ENCODE data around the gene TIMP3.
A peak's percentile ranks its signal among the peaks of the same experiment; 100 is the strongest.
"Not testable (repeated sequence)": the region's sequence is repeated elsewhere in the genome, so short reads cannot be mapped to it uniquely, and the experiment has no call there.

TIMP3 gene

DNA sequence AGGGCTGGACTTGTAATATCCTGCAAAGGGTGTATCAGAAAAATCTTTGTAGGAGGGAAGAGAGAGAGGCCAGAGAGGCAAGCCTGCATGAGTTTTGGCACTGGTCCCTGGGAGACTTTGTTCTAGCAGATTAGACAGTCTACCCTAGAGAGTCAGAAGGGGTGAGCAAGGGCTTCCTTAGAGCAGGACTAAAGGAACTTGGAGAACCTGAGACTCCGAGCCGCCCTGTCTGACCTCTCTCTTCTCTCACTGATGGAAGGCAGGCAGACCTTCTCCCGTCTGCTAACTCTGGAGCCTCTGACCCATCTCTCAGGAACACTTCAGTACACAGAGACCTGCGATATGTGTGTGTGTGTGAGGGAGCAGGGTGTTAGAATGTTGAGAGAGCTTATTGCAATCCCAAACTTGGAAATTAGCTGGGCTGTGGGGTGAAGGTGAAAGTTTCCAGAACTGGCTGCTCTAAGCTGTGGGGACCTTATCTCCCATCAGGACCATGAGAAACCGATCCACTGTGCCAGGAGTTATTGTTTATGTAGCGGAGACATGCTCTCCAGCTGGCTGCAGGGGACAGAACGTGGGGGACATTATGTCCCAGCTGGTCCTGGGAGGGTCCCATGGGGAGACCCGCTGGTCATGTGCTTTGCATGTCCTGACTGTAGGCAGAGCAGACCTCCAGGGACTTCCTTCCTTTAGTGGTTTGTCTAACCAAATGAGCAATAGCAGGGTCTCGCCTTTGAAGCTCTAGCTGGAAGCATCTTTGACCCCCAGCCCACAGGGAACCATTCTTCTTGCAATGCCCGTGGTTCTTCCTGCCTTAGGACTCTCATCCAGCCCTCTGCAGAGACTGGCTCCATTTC is 51.1 kb downstream of the TIMP3 start:
- DNase-seq = no peak

DNA sequence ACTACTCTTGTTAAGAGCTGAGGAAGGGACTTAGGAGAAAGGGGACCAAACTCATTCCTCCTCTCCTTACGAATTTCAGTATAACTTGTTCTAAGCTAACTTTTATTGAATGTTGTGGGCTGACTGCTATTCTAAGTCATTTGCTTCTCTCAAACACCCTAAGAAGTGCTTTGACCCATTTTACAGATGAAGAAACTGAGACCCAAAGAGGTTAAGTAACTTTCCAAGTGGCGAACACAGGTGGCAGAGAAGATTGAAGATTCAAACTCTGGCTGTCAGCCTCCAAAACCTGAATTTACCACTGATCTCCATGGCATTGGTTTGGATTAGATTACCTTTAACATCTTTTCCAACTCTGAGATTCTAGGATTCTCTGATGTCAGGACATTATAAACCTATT is 52.2 kb downstream of the TIMP3 start:
- no peak for DNase-seq

DNA sequence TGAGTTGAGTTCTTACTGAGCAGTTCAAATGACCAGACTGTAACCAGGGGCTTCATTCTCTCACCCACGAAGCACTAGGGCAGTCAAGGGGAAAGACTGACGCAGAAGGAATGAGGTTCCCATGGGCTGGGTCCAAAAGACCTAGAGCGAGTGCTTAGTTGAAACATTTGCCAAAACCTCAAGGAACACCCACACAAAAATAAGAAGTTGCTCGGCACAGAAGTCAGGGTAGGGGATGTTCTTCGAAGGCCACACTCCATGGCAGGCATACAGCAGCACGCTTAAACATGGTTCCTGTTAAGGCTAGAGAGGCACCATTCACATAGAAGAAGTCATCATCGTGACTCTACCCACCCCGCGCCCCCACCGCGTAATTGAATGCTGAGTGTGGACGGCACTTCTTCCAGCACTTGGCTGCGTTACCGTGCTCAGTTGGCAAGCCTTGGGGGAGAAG is 52.9 kb downstream of the TIMP3 start:
- DNase-seq = peak in 24 of 56 donors; percentile 7 to 82 (median 45)

DNA sequence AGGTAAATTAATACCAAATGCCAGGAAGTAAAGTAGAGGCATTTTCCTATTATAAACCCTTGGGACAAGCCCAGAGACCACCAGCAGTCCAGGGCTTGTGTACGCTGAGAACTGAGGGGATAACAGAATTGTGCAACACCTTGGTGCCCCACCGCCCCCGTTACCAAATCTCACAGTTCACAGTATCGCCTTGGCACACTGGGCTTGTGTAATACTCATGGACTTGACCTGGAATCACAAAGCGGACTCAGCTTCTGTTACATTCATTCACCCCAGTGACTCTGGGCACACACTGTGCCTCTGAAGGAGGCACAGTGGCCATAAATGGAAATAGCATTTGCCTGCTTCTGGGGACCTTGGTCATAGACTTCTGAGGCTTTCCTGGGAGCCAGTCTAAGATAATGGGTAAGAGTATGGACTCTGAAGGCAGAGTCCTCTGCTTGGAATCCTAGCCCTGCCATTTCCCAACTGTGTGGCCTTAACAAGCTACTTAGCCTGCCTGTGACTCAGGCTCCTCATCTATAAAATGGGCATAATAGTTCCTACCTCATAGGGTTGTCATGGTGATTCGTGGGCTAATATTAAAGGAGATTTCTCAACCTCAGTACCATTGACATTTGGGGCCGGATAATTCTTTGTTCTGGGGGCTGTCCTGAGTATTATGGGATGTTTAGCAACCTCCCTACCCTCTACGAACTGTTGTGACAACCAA is 53.7 kb downstream of the TIMP3 start:
- no peak for DNase-seq

DNA sequence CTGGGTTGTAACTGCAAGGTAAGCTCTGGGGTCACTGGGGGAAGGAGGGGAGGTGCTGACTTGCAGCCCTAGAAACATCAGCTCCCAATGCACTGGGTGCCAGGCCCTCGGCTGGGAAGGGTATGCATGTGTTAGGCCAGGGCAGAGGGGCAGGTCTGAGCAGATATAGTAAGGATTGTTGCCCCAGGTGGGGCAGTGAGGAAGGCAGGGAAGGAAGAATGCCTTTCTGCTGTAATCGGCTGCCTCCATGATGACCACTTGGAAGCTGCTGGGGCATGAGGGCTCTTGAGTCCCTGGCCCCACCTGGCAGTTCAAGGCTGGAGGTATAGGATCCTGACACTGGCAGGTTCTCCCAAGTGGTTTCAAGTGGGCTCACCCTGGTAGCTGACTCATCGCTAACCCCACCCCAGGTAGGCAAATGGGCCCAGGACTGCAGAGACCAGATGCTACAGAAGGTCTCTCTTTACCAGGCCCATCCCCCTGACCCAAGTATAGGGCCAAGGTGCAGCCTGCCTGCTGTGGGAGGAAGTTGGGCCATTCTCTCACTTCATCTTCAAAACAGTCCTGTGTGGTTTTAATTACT is 56.7 kb downstream of the TIMP3 start:
- no peak for DNase-seq

DNA sequence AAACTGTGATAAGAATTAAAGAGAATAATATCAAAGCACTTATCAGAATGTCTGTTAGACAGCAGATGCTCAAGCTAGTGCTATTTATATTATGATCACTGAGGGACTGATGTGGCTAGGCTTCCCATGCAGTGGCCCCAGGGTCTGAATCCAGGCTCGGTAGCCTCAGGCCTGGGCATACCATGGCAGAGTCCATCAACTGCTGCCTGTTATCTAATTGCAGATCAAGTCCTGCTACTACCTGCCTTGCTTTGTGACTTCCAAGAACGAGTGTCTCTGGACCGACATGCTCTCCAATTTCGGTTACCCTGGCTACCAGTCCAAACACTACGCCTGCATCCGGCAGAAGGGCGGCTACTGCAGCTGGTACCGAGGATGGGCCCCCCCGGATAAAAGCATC is 57.5 kb downstream of the TIMP3 start:
- DNase-seq = no peak

DNA sequence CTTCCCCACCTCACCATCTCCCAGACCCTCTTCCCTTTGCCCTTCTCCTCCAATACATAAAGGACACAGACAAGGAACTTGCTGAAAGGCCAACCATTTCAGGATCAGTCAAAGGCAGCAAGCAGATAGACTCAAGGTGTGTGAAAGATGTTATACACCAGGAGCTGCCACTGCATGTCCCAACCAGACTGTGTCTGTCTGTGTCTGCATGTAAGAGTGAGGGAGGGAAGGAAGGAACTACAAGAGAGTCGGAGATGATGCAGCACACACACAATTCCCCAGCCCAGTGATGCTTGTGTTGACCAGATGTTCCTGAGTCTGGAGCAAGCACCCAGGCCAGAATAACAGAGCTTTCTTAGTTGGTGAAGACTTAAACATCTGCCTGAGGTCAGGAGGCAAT is 58.2 kb downstream of the TIMP3 start:
- DNase-seq = no peak

DNA sequence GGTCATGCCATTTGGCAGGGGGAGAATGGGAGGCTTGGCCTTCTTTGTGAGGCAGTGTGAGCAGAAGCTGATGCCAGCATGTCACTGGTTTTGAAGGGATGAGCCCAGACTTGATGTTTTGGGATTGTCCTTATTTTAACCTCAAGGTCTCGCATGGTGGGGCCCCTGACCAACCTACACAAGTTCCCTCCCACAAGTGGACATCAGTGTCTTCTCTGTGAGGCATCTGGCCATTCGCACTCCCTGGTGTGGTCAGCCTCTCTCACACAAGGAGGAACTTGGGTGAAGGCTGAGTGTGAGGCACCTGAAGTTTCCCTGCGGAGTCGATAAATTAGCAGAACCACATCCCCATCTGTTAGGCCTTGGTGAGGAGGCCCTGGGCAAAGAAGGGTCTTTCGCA is 59.8 kb downstream of the TIMP3 start:
- DNase-seq = no peak

DNA sequence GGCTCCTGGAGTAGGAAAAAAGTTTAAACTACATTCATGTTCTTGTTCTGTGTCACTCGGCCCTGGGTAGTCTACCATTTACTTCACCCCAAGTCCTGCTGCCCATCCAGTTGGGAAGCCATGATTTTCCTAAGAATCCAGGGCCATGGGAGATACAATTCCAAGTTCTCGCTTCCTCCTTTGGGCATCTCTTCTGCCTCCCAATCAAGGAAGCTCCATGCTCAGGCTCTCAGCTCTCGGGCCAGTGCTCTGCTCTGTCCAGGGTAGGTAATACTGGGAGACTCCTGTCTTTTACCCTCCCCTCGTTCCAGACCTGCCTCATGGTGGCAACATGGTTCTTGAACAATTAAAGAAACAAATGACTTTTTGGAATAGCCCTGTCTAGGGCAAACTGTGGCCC is 60.6 kb downstream of the TIMP3 start:
- no peak for DNase-seq

DNA sequence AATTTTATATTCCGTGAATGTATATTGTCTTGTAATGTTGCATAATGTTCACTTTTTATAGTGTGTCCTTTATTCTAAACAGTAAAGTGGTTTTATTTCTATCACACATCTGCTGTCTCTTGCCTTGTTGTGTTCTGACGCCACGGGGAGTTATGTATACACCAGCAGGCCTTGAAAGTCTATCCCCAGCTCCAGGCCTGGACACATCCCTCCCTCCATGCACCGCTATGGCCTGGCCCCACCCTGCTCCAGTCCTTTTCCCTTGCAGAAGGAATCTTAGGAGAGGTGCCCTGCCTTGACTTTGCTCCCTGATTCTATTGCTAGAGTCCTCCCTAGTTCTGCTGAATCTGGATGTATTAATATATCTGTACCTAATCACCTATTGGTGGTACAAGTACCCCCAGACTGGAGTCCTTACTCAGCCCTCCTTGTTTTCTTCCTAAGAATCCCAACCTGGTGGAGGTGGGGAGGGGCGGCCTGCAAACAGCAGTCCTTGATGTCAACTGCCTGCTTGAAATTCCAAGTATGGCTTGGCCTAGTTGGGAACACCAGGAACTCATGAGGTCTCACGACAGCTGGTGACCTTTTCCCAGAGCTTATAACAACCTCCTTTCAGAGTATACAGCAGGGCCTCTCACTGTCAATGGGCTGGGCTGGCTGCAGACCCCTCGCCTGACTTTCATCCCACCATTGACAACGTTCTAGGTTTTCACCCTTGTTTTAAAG is 61.6 kb downstream of the TIMP3 start:
- DNase-seq = no peak

DNA sequence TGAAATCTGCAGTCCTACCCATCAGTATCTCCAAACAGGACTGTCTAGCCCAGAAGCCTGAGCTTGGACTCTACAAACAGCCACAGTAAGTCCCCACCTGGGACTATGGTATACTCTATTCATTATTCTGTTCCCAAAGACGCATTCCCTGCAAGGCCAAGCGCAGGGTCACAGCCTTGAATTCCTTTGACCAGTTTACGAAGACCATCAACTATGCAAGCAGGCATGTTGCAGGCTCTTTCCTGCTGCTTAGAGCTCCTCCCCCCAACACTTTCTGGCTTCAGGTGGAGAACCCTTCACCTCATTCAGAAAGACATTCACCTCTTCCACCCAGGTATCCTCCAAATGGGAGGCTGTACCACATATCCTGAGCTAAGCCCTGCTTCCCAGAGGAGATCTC is 62.5 kb downstream of the TIMP3 start:
- DNase-seq = no peak

DNA sequence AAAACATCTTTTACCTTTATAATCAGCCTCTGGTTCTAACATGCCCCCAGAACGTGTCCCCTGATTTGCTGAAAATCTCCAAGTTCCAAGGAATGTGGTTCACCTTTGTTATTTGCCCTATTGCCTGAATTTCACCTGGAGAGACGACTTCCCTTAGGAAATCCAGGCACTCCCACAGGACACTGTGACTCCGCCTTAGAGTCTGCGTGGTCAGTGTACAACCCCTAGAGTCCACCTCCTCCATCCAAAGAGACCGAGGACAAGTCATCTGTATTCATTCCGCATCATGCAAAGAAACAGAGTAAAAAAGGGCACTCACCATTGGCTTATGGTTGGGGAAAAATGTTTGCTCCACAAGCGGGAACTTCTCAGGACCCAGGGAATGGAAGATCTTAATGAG is 63.1 kb downstream of the TIMP3 start:
- DNase-seq = no peak

DNA sequence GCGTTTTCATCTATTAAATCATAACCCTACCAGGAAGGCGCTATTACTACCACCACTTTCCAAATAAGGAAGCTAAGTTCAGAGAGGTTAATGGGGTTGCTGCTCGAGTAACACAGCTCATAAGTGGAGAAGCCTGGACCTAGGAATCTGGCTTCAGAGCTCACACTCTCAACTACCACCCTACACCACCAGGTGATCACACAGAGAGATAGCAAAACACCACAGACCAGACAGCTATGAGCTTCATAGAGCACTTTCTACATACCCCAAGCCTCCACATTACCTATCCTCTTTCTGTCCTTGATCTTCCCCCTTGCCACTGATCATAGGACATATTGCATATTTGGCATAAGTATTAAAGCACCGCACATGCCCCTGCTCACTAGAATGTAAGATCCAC is 65.4 kb downstream of the TIMP3 start:
- no peak for DNase-seq

DNA sequence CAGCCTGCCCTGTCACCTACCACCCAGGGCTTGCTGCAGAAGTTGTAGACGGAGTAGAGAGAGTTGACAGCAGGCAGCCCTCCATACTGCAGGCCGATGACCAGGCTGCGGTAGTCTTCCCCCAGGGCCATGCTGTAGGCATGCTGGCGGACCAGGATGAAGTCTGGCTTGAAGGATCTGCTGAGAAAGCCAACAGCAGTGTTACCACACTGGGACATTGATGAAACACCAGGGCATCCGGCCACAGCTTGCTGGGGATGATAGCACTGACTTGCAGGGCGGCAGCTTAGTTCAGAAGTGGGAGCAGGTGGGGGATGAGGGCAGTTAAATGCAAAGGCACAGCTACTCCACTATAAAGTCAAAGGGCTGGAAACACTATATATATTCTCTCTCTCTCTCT is 67.4 kb downstream of the TIMP3 start:
- no peak for DNase-seq

DNA sequence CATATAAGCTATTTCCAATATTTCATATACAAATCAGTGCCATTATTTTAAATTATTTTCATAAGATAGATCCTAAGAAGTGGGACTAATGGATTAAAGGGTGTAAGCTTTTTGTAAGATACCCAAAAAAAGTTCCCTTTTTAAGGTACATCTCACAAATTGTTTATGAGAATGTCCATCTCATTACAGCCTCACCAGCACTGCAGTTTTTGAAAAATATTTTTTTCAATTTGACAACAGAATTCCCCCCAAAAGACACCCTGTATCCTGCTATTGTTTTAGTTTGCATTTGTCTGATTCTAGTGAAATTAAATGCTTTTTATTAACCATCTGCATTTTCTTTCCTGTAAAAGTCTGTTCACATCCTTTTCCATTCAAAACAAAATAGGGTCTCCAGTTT is 69.0 kb downstream of the TIMP3 start:
- no peak for DNase-seq

DNA sequence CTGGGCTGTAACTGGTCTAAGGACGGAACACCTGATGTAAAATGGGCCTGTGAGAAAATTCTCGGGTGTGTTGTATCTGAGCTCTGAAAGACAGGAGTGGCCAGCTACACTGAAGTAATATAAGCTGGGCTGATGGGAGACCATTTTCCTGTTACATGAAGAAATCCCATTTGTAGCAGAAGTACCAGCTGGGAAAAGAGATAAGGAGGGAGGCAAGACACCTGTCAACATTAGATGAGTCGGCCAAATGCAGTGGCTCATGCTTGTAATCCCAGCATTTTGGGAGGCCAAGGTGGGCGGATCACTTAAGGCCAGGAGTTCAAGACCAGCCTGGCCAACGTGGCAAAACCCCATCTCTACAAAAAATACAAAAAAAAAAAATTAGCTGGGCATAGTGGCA is 72.1 kb downstream of the TIMP3 start:
- DNase-seq = not testable (repeated sequence)

DNA sequence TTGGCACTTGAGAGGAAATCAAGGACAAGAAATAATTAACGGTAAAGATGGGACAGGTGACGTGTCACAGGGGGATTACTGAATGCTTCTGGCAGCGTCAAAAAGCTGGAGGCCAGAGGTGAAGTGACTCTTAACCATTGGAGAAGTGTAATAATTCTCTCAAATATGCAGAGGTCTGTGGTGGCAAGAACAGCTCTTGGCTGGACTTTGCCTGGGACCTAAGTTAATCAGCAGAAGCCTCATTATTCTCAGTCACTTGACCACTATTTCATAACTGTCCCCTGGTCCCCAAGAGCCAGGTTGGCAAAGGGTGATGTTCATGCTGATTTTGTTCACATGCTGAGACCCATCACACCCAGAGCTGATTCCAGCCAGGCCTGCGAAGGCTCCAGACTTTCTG is 72.9 kb downstream of the TIMP3 start:
- no peak for DNase-seq

DNA sequence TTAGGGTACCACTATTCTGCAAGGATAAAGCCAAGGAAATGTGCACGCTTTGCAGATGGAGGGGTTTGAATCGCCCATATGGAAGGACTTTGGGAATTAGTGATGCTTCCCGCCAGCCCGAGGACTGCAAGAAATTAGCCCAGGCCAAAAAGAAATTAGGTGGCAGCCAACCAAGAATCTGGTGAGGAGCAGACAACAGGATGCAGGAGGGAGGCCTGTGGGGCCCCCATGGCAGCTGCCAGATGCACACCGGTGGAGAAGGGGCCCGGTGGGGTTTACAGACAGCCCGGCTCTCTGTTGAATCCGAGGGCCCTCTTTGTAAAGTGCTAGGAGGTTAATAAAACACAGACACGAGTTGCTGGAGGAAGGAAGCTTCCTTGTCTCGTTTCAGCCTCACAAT is 73.5 kb downstream of the TIMP3 start:
- no peak for DNase-seq

DNA sequence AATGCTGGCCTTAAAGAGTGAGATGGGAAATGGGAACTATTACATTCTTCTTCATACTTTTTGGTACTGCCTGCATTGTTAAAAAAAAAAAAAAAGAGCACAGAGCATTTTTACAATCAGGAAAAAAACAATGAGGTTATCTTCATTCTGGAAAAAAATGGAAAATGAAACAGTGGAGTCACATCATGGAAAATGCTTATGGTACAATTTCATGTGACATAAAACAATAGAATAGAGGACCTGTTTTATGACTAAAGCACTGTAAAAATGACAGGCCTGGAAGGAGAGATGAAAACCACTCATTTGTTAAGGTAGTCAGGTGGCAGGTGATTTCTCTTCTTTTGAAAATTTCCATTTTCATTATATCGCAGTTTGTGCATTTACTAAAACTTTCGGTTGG is 75.0 kb downstream of the TIMP3 start:
- DNase-seq = no peak

DNA sequence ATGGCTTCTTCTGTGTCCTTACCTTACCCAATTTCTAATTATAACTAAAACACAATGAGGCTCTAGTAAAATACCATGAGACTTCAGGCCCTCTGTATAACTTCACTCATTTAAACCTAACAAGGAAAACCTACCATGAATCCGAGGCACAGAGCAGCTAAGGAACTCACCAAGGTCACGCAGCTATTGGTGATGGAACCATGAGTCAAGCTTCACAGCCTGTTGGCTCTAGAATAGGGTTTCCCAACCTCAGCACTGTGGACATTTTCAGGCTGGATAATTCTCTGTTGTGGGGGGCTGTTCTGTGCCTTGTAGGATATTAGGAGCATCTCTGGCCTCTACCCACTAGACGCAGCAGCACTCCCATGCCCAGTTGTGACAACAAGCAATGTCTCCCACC is 75.7 kb downstream of the TIMP3 start:
- DNase-seq = no peak

DNA sequence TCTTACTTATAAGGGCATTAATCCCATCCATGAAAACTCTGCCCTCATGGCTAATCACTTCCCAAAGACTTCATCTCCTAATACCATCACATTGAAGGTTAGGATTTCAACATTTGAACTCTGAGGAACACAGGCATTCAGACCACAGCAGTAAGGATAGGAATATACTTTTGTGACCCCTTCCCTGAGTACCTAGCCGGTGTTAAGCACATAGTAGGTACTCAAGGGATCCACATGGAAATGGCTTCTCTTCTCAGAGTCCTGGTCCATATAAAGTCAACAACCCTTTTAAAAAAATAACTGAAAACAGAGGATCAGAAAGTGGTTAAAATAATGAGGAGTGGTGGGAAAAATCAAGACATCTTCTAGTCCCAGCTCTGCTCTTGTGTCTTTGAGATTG is 78.0 kb downstream of the TIMP3 start:
- no peak for DNase-seq

DNA sequence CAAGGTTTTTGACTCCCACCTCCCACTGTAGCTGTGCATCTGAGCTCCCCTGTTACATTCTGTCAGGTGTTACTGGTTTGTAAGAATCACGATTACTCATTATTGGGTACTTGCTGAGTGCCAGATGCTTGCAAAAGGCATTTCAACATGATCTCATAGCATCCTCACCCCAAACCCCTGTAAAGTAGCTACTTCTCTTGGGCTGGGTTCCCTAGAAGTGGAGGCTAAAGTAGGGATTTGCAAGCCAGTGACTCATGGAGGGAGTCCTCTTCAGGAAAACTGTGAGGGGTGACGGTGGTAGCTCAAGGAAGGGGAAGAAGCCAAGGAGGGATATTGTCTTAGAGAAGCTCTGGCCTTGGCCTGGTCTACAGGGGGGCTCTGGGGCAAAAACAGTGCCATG is 78.6 kb downstream of the TIMP3 start:
- peak in 1 of 56 donors; percentile 11 for DNase-seq

Measured in nucleus accumbens (tissue), 56 donors.